ENCODE measurements around the gene GPR68.
A peak's percentile ranks its signal among the peaks of the same experiment; 100 is the strongest.

The GPR68 gene, protein sequence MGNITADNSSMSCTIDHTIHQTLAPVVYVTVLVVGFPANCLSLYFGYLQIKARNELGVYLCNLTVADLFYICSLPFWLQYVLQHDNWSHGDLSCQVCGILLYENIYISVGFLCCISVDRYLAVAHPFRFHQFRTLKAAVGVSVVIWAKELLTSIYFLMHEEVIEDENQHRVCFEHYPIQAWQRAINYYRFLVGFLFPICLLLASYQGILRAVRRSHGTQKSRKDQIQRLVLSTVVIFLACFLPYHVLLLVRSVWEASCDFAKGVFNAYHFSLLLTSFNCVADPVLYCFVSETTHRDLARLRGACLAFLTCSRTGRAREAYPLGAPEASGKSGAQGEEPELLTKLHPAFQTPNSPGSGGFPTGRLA

DNA sequence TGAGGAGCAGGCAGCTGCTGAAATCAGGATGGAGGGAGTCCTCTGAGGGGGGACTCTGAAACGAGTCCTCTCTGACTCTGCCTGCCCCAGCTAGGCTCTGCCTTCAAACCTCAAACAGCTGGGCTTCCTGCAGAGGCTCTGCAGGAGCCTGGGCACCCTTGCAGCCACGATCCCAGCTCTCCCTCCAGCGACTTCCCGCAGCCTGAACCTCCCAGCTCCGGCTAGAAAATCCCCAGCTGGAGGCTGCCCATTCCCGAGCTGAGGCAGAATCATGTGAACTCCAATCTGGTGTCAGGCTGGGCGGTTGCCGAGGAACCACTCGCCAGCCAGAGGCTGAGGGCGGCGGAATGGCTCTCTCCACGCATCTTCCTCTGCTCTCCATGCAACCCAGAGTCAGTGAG lies at the start of gene GPR68:
TSS of gene GPR68 (minus strand) at position 204 of the 401 bp plus-strand sequence. CDS start 9,654 bp downstream, outside the sequence.
- DNase-seq = peak in 1 of 2 experiments; percentile 28

- DNase-seq = no peak
Measured at GRCh38 chr14:91294153-91294552, 49.6 kb upstream of the GPR68 start.

DNA sequence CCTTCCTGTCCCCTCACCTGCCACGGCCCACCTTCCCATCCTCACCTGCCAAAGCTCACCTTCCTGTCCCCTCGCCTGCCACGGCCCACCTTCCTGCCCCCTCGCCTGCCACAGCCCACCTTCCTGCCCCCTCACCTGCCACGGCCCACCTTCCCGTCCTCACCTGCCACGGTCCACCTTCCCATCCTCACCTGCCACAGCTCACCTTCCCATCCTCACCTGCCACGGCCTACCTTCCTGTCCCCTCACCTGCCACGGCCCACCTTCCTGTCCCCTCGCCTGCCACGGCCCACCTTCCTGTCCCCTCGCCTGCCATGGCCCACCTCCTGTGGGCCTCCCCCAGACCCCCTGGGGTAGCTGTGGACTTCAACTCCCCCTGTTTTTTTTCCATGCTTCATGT lies 48.8 kb upstream of the GPR68 start:
- DNase-seq = no peak

DNA sequence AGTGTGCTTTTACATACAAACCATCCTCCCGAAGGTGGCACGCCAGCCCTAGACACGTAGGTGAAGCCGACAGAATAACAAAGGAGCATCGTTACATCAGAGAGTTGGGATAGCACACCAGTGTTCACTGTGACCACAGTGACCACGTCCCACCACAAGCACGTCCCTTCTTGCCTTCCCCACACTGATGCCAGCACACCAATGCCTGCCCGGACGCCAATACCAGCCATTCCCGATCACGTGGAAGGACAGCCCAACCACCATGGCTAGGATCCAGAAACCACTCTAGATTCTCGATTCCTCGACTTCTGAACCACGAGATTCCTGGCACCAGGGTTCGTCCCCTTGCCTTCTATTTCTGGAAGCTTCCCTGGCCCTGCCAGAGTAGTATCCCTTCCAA lies 48.0 kb upstream of the GPR68 start:
- DNase-seq = no peak

DNA sequence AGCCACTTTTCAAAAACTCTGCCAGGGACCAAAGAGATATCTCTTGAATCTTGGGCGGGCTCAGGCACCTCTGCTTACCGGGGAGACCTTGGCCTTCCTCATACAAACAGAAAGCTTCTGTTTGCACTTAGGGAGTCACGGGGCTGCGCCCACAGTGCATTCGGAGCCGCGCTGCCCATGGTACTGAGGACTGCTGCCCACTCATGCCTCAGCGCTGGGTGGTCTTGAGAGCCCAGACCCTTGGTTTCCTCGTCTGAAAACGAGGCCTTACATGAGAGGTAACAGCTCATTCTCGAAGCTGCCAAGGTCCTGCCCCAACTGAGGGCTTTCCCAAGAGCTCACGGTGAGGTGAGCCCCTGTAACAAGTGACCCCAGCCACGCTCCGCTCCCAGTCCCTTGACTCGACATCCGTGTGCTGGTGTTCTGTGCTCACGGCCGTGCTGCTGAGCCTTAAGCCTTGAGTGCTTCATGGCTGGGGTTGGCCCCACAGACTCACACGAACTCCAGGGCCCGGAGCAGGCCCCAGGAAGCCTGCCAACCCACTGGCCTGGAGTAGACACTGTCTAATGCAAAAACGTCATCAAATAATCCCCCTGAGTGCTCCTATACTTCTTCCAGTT lies 47.4 kb upstream of the GPR68 start:
- DNase-seq = no peak

- no peak for DNase-seq
Measured at GRCh38 chr14:91290986-91291385, 46.5 kb upstream of the GPR68 start.

DNA sequence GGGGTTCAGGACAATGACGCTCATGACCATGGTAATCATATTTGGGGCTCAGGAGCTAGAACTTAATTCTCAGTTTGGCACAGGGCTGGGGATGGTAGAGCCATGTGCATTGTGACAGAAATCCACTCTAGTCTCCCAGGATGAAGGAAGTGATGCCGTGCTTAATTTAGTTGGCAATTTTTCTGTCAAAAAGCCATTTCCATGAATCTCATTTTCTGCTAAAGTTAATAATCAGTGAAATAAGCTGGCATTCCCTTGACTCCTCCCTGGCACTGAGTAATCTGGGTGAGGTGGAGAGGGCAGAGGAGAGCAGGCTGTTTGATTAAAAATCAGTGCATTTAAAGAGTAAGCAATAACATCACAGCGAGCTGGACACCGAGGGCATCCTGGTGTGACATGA lies 45.0 kb upstream of the GPR68 start:
- DNase-seq = no peak

- no peak for DNase-seq
Measured at GRCh38 chr14:91288876-91289275, 44.4 kb upstream of the GPR68 start.

GRCh38 chr14:91286530-91286937 lies 42.0 kb upstream of the GPR68 start:
- DNase-seq = peak; percentile 60 to 70

- no peak for DNase-seq
Measured at GRCh38 chr14:91284791-91285548, 40.5 kb upstream of the GPR68 start.

DNA sequence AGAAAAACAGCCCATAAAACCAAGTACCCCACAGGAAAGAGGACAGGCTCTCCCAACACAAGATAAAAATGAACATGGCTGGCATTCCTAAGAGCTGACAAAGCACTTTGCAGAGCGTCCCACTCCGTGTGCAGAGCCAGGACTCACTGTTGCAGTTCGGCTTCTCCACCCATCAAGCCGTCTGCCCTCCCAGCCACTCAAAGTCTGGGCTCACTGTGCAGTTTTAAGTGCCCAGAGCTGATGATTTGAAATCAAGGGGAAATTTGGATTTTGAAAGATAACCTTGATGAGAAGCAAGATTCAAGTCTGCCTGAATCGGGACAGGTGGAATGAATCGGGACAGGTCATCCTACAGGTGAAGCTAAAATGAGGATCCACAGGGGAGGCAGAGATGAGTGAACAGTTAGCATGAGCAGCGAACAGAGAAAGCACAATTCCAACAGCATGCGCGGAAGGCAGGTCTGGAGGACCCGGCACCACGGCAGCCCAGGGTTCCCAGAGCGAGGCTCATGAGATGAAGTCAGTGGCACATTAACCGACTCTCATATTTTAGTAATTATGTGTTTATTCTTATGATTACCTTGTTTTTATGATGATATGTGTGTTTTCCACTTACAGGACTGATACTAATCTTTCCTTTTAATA lies 39.8 kb upstream of the GPR68 start:
- DNase-seq = no peak

- no peak for DNase-seq
Measured at GRCh38 chr14:91283666-91284065, 39.2 kb upstream of the GPR68 start.

GRCh38 chr14:91282954-91283645 lies 38.6 kb upstream of the GPR68 start:
- DNase-seq = no peak

DNA sequence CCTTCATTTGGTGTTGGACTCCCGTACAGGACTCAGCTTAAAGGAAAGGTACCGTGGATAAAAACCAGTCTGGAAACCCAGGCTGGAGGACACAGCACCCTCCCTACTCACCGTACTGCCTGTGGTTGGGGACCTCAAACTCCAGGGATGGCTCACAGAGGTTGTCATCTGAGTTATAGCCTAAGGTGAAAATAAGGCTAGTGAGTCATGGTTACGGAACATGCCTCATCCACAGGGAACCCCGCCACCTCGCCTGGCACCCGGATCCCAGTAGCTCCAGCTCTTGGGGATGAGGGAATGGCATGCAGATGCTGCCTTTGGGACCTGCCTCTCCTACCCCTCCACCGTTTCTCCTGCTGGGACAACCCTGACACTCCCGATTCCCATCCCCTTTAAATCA lies 36.8 kb upstream of the GPR68 start:
- DNase-seq = no peak

- no peak for DNase-seq
Measured at GRCh38 chr14:91280129-91280528, 35.6 kb upstream of the GPR68 start.

DNA sequence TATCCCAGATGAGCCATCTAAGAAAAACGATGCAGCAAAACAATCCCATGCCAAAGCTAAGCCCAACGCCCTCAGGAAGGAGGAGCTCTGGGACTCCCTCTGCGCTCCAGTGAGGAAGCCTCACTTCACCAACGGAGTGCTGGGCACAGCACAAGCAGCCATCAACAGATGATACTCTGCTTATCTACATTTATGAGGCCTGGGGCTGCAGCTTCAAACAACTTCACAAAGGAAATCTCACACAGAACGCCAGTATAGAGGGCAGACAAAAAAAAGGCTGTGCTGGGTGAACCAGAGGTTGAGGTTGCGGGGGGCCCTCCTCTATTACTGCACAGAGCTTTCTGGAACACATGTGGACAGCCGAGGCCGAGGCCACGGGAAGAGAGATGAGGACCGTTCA lies 34.9 kb upstream of the GPR68 start:
- no peak for DNase-seq

- DNase-seq = no peak
Measured at GRCh38 chr14:91278383-91278715, 33.8 kb upstream of the GPR68 start.

- no peak for DNase-seq
Measured at GRCh38 chr14:91277546-91278382, 33.3 kb upstream of the GPR68 start.

GRCh38 chr14:91274796-91275195 lies 30.3 kb upstream of the GPR68 start:
- DNase-seq = no peak

GRCh38 chr14:91273885-91274273 lies 29.4 kb upstream of the GPR68 start:
- no peak for DNase-seq

- no peak for DNase-seq
Measured at GRCh38 chr14:91273273-91273884, 28.9 kb upstream of the GPR68 start.

Data from AML-193 (cell line).